Measurements from ENCODE around the gene DPYD. TPM values are rescaled to one million over a fixed set of nuclear protein-coding genes. Genes with fewer than 3 reads are reported as not detected.

Gene DPYD
- total RNA-seq, 1 donor from 2014 or later: 9.2 TPM

DNA sequence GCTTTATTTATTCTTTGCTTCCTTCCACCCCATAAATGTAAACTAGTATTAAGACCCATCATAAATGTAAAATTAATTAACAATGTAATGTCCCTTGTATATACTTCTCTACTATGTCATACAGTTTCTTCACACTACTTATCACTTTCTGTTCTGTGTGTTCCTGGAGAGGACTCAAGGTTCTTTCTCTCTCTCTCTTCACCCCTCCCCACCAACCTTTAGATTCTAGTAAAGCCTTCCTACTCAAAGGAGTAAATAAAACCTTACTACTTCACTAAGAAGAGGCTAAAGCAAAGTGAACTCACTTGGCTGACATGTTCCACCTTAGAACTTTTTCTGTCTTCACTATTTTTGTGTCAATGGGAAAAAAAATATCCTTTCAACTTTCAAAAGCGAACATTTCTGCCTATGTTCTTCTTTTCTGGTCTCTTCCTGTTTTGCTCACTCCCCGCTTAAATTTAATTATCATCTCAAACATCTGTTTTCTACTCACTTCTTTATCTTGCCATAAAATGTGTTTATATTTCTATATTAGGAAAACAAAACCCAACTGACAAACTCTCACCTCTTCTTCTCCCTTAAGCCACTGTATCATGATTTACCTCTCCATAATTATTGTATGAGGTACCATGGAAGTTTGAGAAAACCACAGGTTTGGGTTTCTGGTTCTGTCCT, 260.3 kb downstream of the DPYD start:
- H3K4me3 ChIP-seq: no peak overlapping the region
- H3K9me3 ChIP-seq (replicated peaks): no peaks in the 10 kb centered on the region
- H3K36me3 ChIP-seq: no peaks in the 10 kb centered on the region
- H3K27me3 ChIP-seq (ENCODE audit: low read depth): no peaks in the 10 kb centered on the region
- no peaks in the 10 kb centered on the region for H3K4me1 ChIP-seq
- H3K27ac ChIP-seq (replicated peaks): no peak overlapping the region
- intact Hi-C loops (cut with micrococcal nuclease): no loop called here
- DNase-seq: no peak
- TF ChIP-seq CTCF (IDR thresholded peaks at IDR 0.05; ENCODE audit: borderline replicate concordance): no peak

DNA sequence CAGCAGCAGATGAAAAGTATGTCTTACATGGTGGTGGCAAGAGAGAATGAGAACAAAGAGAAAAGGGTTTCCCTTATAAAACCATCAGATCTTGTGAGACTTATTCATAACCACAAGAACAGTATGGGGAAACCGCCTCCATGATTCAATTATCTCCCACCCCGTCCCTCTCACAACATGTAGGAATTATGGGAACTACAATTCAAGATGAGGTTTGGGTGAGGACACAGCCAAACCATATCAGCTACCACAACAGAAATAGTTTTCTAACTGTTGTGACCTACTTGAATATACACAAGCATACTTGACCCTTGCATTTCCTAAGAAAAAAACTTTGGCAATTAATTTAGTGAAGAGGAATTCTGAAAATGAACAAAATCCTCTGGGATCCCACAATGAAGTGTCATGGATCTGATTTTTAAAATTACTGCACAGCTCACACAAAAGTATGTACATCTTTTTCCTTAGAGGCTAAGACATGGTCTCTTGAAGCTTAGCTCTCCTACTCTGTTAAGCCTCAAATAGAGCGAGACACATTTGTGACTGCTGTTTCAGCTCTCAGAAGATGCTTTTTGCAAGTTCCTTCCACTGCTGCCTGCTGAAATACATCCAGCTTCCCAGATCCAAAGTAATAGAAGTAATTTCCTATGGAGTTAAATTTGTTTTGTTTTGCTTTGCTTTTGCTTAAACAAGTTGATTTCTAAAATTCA, 265.8 kb downstream of the DPYD start:
- TF ChIP-seq CTCF (IDR thresholded peaks at IDR 0.05; ENCODE audit: borderline replicate concordance): no peak

DNA sequence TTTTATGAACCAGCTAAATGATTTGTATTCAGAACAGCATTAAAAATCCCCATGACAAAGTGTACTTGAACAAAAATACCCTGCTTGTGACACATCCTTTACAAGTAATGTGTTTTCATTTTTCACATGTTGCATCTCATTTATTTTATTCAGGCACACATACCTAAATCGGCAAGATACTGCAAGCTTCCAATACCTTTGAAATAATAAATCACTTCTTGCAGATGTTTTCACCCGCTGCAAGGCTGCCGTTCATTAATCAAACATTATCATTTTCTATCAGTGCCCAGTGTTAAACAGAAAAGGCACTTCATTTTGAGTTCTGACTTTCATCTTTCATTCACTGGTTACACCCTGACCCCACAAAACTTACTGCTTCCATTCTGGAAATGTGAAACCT, 269.6 kb downstream of the DPYD start:
- no peak for TF ChIP-seq CTCF (IDR thresholded peaks at IDR 0.05; ENCODE audit: borderline replicate concordance)
- no peaks in the 10 kb centered on the region for H3K4me1 ChIP-seq
- H3K36me3 ChIP-seq: no peaks in the 10 kb centered on the region
- intact Hi-C loops (cut with micrococcal nuclease): no loop called here
- no peak overlapping the region for H3K4me3 ChIP-seq
- no peaks in the 10 kb centered on the region for H3K27me3 ChIP-seq (ENCODE audit: low read depth)
- peaks cover 8% of the 10 kb centered on the region for H3K9me3 ChIP-seq (replicated peaks)
- H3K27ac ChIP-seq (replicated peaks): no peak overlapping the region
- no peak for DNase-seq

More for the DNA sequence above, 265.8 kb downstream of the DPYD start:
- H3K9me3 ChIP-seq (replicated peaks): no peaks in the 10 kb centered on the region
- H3K27ac ChIP-seq (replicated peaks): no peak overlapping the region
- no peak overlapping the region for H3K4me3 ChIP-seq
- DNase-seq: no peak
- intact Hi-C loops (cut with micrococcal nuclease): no loop called here
- no peaks in the 10 kb centered on the region for H3K36me3 ChIP-seq
- no peaks in the 10 kb centered on the region for H3K27me3 ChIP-seq (ENCODE audit: low read depth)
- H3K4me1 ChIP-seq: no peaks in the 10 kb centered on the region

GRCh38 chr1:97649591-97649990, 271.2 kb downstream of the DPYD start:
- no peak for DNase-seq
- Histone ChIP-seq H3K9me3 (replicated peaks) (peaks cover 22% of the 10 kb centered on the region), H3K4me3 (no peak overlapping the region), H3K27ac (replicated peaks) (no peak overlapping the region), H3K4me1 (no peaks in the 10 kb centered on the region), H3K36me3 (no peaks in the 10 kb centered on the region), H3K27me3 (ENCODE audit: low read depth) (no peaks in the 10 kb centered on the region)
- intact Hi-C loops (cut with micrococcal nuclease): no loop called here
- no peak for TF ChIP-seq CTCF (IDR thresholded peaks at IDR 0.05; ENCODE audit: borderline replicate concordance)

DNA sequence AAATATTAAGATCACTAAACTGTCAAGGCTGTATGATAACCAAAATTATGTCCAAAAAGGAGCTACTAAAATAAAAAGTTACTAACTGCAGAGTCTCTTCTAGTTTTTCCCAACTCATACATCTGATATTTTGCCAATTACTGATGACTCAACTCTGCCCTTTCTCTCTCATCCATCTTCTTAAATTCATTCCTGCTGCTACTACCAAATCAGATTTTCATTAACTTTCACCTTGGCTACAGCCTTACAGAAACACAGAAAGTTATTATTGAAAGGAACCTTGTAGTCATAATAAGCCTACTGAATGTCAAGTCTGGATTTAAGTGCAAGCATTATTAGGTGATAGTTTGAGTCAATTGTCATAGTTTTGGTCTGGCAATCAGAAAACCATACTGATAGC, 273.1 kb downstream of the DPYD start:
- no peaks in the 10 kb centered on the region for H3K4me1 ChIP-seq
- no peaks in the 10 kb centered on the region for H3K36me3 ChIP-seq
- H3K27me3 ChIP-seq (ENCODE audit: low read depth): no peaks in the 10 kb centered on the region
- H3K9me3 ChIP-seq (replicated peaks): peaks cover 36% of the 10 kb centered on the region
- intact Hi-C loops (cut with micrococcal nuclease): no loop called here
- no peak overlapping the region for H3K27ac ChIP-seq (replicated peaks)
- no peak for DNase-seq
- TF ChIP-seq CTCF (IDR thresholded peaks at IDR 0.05; ENCODE audit: borderline replicate concordance): no peak
- H3K4me3 ChIP-seq: no peak overlapping the region
